ENCODE data around the gene LYPLAL1.

- TF ChIP-seq CTCF (IDR thresholded peaks at IDR 0.05) (no peak), ZFX (IDR thresholded peaks at IDR 0.05; ENCODE audit: borderline replicate concordance) (no peak)
Measured at GRCh38 chr1:219190605-219191004, 16.9 kb downstream of the LYPLAL1 start.

Data from 22Rv1 (cell line).